Fibroblast of lung (primary cell): ENCODE results near the gene OR51F1. TPM values are rescaled to one million over a fixed set of nuclear protein-coding genes. Genes with fewer than 3 reads are reported as not detected.

Experiments
- DNase-seq, 2 donors: peaks; one replicate each; pipeline versions ENCODE4 v3.0.0 to v3.0.0-alpha.2; 2010; ENCODE audit warnings: low read depth in 2 of 2
- H2AFZ ChIP-seq: 2 replicates; pipeline ENCODE4 v1.5.1; 2012; ENCODE audit warnings: low read length, control low read depth, inconsistent platforms
- H3K27ac ChIP-seq: 2 replicates; pipeline ENCODE4 v1.5.1; 2011; ENCODE audit warnings: low read length, control low read depth; ENCODE audit not compliant: insufficient read depth
- H3K27me3 ChIP-seq: 2 replicates; pipeline ENCODE4 v1.5.1; 2011; ENCODE audit warnings: mild to moderate bottlenecking, low read length; ENCODE audit not compliant: control insufficient read depth, insufficient read depth
- H3K36me3 ChIP-seq: 2 replicates; pipeline ENCODE4 v1.5.1; 2011; ENCODE audit warnings: low read length; ENCODE audit not compliant: control insufficient read depth, insufficient read depth
- H3K4me1 ChIP-seq: 2 replicates; pipeline ENCODE4 v1.5.1; 2011; ENCODE audit warnings: low read length; ENCODE audit not compliant: control insufficient read depth, insufficient read depth; ENCODE audit errors: extremely low read depth
- H3K4me2 ChIP-seq: 2 replicates; pipeline ENCODE4 v1.5.1; 2011; ENCODE audit warnings: low read length, control low read depth; ENCODE audit not compliant: insufficient read depth; ENCODE audit errors: extremely low read depth
- H3K4me3 ChIP-seq, 4 experiments: fragments of 200-600 bp in 1 of 4; sonication (generic) in 1 of 4; replicated peaks in 1 of 4; 2 replicates each; pipeline ENCODE4 v1.5.1; 2011 to 2016; ENCODE audit warnings: low read length in 4 of 4, low read depth in 3 of 4, mild to moderate bottlenecking in 3 of 4, control low read depth in 2 of 4, inconsistent platforms in 1 of 4, mixed read lengths in 1 of 4; ENCODE audit not compliant: insufficient read depth in 1 of 4; ENCODE audit errors: control extremely low read depth in 1 of 4
- H3K79me2 ChIP-seq: 2 replicates; pipeline ENCODE4 v1.5.1; 2012; ENCODE audit warnings: mild to moderate bottlenecking, low read length, inconsistent platforms; ENCODE audit not compliant: control insufficient read depth, insufficient read depth
- H3K9ac ChIP-seq: 2 replicates; pipeline ENCODE4 v1.5.1; 2011; ENCODE audit warnings: mild to moderate bottlenecking, low read length, control low read depth; ENCODE audit not compliant: insufficient read depth
- H3K9me3 ChIP-seq: 2 replicates; pipeline ENCODE4 v1.5.1; 2012; ENCODE audit warnings: low read depth, low read length; ENCODE audit not compliant: control insufficient read depth, insufficient read depth
- H4K20me1 ChIP-seq: 2 replicates; pipeline ENCODE4 v1.5.1; 2011; ENCODE audit warnings: low read length; ENCODE audit not compliant: control insufficient read depth, insufficient read depth; ENCODE audit errors: extremely low read depth
- CTCF ChIP-seq, 2 donors: IDR thresholded peaks in 1 of 2; conservative IDR thresholded peaks in 1 of 2; 1 replicate in 1 of 2; 2 replicates in 1 of 2; pipeline ENCODE4 v1.5.1; 2011 to 2012; ENCODE audit warnings: low read length in 2 of 2, control low read depth in 1 of 2, inconsistent platforms in 1 of 2, low read depth in 1 of 2, mild to moderate bottlenecking in 1 of 2
- EZH2 ChIP-seq: IDR thresholded peaks from 2 replicates; pipeline ENCODE4 v1.5.1; 2012; ENCODE audit warnings: low read length, control low read depth, mild to moderate bottlenecking; ENCODE audit errors: missing control alignments
- polyA plus RNA-seq, 2 donors: library from polyadenylated mRNA; depleted of rRNA in 1 of 2; stranded (reverse) in 1 of 2; unstranded in 1 of 2; fragments of >200 nt; gene quantifications; 2 replicates each; pipeline ENCODE4 v1.2.1, GENCODE V29; 2011 to 2012; ENCODE audit warnings: missing spikeins in 1 of 2
- total RNA-seq: library from RNA; depleted of rRNA; stranded (reverse); fragments of >200 nt; gene quantifications from 2 replicates; pipeline ENCODE4 v1.2.1, GENCODE V29; 2014

The OR51F1 gene
- total and polyA plus RNA-seq, 2 donors (not counting 1 experiment from before 2014, with no cell fraction given): not detected

GRCh38 chr11:4797206-4797605 lies 27.5 kb upstream of the OR51F1 start:
- no peaks in the 10 kb centered on the region for H4K20me1 ChIP-seq
- no peaks in the 10 kb centered on the region for H3K27me3 ChIP-seq
- no peak overlapping the region for H3K27ac ChIP-seq
- no peak overlapping the region for H2AFZ ChIP-seq
- no peak overlapping the region for H3K9ac ChIP-seq
- H3K9me3 ChIP-seq: no peaks in the 10 kb centered on the region
- no peaks in the 10 kb centered on the region for H3K79me2 ChIP-seq
- H3K4me1 ChIP-seq: no peaks in the 10 kb centered on the region
- H3K4me2 ChIP-seq: no peak overlapping the region
- TF ChIP-seq EZH2: no peak
- TF ChIP-seq CTCF (conservative IDR thresholded peaks at IDR 0.05 in 1 of 2, IDR thresholded peaks at IDR 0.05 in 1 of 2; ENCODE audit: low read depth in 1 of 2, low read length in 2 of 2): no peak
- no peak overlapping the region for H3K4me3 ChIP-seq
- no peak for DNase-seq
- H3K36me3 ChIP-seq: no peaks in the 10 kb centered on the region

- H3K4me2 ChIP-seq: no peak overlapping the region
- H3K36me3 ChIP-seq: no peaks in the 10 kb centered on the region
- no peak overlapping the region for H2AFZ ChIP-seq
- no peak overlapping the region for H3K9ac ChIP-seq
- no peaks in the 10 kb centered on the region for H3K9me3 ChIP-seq
- H3K27ac ChIP-seq: no peak overlapping the region
- H3K79me2 ChIP-seq: no peaks in the 10 kb centered on the region
- H3K27me3 ChIP-seq: no peaks in the 10 kb centered on the region
- DNase-seq: no peak
- H4K20me1 ChIP-seq: no peaks in the 10 kb centered on the region
- TF ChIP-seq EZH2: no peak
- TF ChIP-seq CTCF (conservative IDR thresholded peaks at IDR 0.05 in 1 of 2, IDR thresholded peaks at IDR 0.05 in 1 of 2; ENCODE audit: low read depth in 1 of 2, low read length in 2 of 2): no peak
- H3K4me1 ChIP-seq: no peaks in the 10 kb centered on the region
- H3K4me3 ChIP-seq: no peak overlapping the region
These were observed 12.7 kb upstream of the OR51F1 start for GRCh38 chr11:4782454-4782853.

GRCh38 chr11:4768094-4768493 lies 1.6 kb downstream of the OR51F1 start:
- Histone ChIP-seq H3K27me3 (no peaks in the 10 kb centered on the region), H3K27ac (no peak overlapping the region), H4K20me1 (no peaks in the 10 kb centered on the region), H3K9me3 (no peaks in the 10 kb centered on the region), H3K9ac (no peak overlapping the region), H2AFZ (no peak overlapping the region), H3K4me2 (no peak overlapping the region), H3K36me3 (no peaks in the 10 kb centered on the region), H3K79me2 (no peaks in the 10 kb centered on the region), H3K4me1 (no peaks in the 10 kb centered on the region), H3K4me3 (no peak overlapping the region)
- no peak for DNase-seq
- TF ChIP-seq CTCF (conservative IDR thresholded peaks at IDR 0.05 in 1 of 2, IDR thresholded peaks at IDR 0.05 in 1 of 2; ENCODE audit: low read depth in 1 of 2, low read length in 2 of 2): no peak
- no peak for TF ChIP-seq EZH2
